Keratinocyte (primary cell): ENCODE results near the gene TTYH1.

Experiments used
- EZH2 ChIP-seq: IDR thresholded peaks from one replicate; pipeline ENCODE4 v1.6.1; 2012; ENCODE audit warnings: inconsistent platforms, mild to moderate bottlenecking, low read length, moderate library complexity
- TF ChIP-seq, protein P1 (sequence below), 3 experiments: IDR thresholded peaks in 1 of 3; conservative IDR thresholded peaks in 1 of 3; optimal IDR thresholded peaks in 1 of 3; 2 replicates in 2 of 3; 3 replicates in 1 of 3; pipeline versions ENCODE3 to v1.5.1; 2011; ENCODE audit warnings: low read length in 3 of 3, mild to moderate bottlenecking in 3 of 3, moderate library complexity in 2 of 3, control low read depth in 1 of 3, inconsistent platforms in 1 of 3; ENCODE audit not compliant: insufficient read depth in 2 of 3; ENCODE audit errors: extremely low read depth in 1 of 3

- TF ChIP-seq, protein P1, sequence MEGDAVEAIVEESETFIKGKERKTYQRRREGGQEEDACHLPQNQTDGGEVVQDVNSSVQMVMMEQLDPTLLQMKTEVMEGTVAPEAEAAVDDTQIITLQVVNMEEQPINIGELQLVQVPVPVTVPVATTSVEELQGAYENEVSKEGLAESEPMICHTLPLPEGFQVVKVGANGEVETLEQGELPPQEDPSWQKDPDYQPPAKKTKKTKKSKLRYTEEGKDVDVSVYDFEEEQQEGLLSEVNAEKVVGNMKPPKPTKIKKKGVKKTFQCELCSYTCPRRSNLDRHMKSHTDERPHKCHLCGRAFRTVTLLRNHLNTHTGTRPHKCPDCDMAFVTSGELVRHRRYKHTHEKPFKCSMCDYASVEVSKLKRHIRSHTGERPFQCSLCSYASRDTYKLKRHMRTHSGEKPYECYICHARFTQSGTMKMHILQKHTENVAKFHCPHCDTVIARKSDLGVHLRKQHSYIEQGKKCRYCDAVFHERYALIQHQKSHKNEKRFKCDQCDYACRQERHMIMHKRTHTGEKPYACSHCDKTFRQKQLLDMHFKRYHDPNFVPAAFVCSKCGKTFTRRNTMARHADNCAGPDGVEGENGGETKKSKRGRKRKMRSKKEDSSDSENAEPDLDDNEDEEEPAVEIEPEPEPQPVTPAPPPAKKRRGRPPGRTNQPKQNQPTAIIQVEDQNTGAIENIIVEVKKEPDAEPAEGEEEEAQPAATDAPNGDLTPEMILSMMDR (optimal IDR thresholded peaks at IDR 0.05 in 1 of 3, IDR thresholded peaks at IDR 0.05 in 1 of 3, conservative IDR thresholded peaks at IDR 0.05 in 1 of 3; ENCODE audit: extremely low read depth in 1 of 3, insufficient read depth in 2 of 3, low read length in 3 of 3): no peak
- no peak for TF ChIP-seq EZH2
Measured at GRCh38 chr19:54427586-54427985, 12.3 kb downstream of the TTYH1 start.
